Peyer's patch (tissue), 4 donors: ENCODE measurements around the gene SLC25A23. TPM values are rescaled to one million over a fixed set of nuclear protein-coding genes. Genes with fewer than 3 reads are reported as not detected.
A peak's percentile ranks its signal among the peaks of the same experiment; 100 is the strongest.
"Not testable (repeated sequence)": the region's sequence is repeated elsewhere in the genome, so short reads cannot be mapped to it uniquely, and the experiment has no call there.

Experiments
- DNase-seq, 3 donors: peaks; one replicate each; pipeline ENCODE4 v3.0.0-alpha.2; 2017 to 2019
- H3K27ac ChIP-seq, 4 donors: fragments of 200-600 bp; sonication (generic); one replicate each; pipeline ENCODE4 v1.5.1; 2016 to 2019
- H3K27me3 ChIP-seq, 2 donors: fragments of 200-600 bp; sonication (generic); one replicate each; pipeline ENCODE4 v1.5.1; 2019
- H3K36me3 ChIP-seq, 3 donors: fragments of 200-600 bp; sonication (generic); one replicate each; pipeline ENCODE4 v1.5.1; 2016 to 2019
- H3K4me1 ChIP-seq, 4 donors: fragments of 200-600 bp; sonication (generic); one replicate each; pipeline ENCODE4 v1.5.1; 2016 to 2019
- H3K4me3 ChIP-seq, 4 donors: fragments of 200-600 bp; sonication (generic); 1 replicate in 3 of 4; 2 replicates in 1 of 4; pipeline ENCODE4 v1.5.1; 2016 to 2019; ENCODE audit warnings: mild to moderate bottlenecking in 1 of 4
- H3K9me3 ChIP-seq, 4 donors: fragments of 200-600 bp; sonication (generic); one replicate each; pipeline ENCODE4 v1.5.1; 2016 to 2019; ENCODE audit warnings: mild to moderate bottlenecking in 1 of 4
- CTCF ChIP-seq, 6 experiments: fragments of 450-650 bp in 4 of 6; fragments of 200-600 bp in 2 of 6; sonication (generic) in 1 of 6; IDR thresholded peaks; one replicate each; pipeline ENCODE4 v1.5.1; 2017 to 2019; ENCODE audit warnings: antibody characterized with exemption in 6 of 6, mild to moderate bottlenecking in 3 of 6, moderate library complexity in 1 of 6
- POLR2A ChIP-seq, 2 donors: fragments of 450-650 bp; IDR thresholded peaks; one replicate each; pipeline ENCODE4 v1.5.1; 2017; ENCODE audit warnings: antibody characterized with exemption in 2 of 2, mild to moderate bottlenecking in 2 of 2, moderate library complexity in 2 of 2
- total RNA-seq, 4 donors: library from RNA; depleted of rRNA; stranded (reverse); fragments of >200 nt; gene quantifications; one replicate each; pipeline ENCODE4 v1.1.0, GENCODE V29; 2016

SLC25A23 gene
- total RNA-seq, 4 donors from 2014 or later, result 69.3 to 209 (median 122) TPM

GRCh38 chr19:6406401-6406800, 53.2 kb downstream of the SLC25A23 start:
- H3K27ac ChIP-seq, result no peak overlapping the region
- H3K4me1 ChIP-seq, result peaks cover 0 to 23% (median 2%) of the 10 kb centered on the region in 4 donors
- TF ChIP-seq CTCF (IDR thresholded peaks at IDR 0.05), result no peak
- no peak for TF ChIP-seq POLR2A (IDR thresholded peaks at IDR 0.05)
- H3K27me3 ChIP-seq, result no peaks in the 10 kb centered on the region
- H3K9me3 ChIP-seq, result no peaks in the 10 kb centered on the region
- DNase-seq, result no peak
- no peaks in the 10 kb centered on the region for H3K36me3 ChIP-seq
- H3K4me3 ChIP-seq, result no peak overlapping the region

- Histone ChIP-seq H3K9me3 (no peaks in the 10 kb centered on the region), H3K4me3 (peak overlapping the region in 2 of 4 donors; percentile 32 to 36), H3K36me3 (no peaks in the 10 kb centered on the region), H3K27me3 (no peaks in the 10 kb centered on the region), H3K4me1 (peaks cover 0 to 23% (median 2%) of the 10 kb centered on the region in 4 donors), H3K27ac (peak overlapping the region in 3 of 4 donors; percentile 63 to 89 (median 83))
- no peak for TF ChIP-seq CTCF (IDR thresholded peaks at IDR 0.05)
- TF ChIP-seq POLR2A (IDR thresholded peaks at IDR 0.05), result peak in 1 of 2 donors; percentile 37
- peak in 2 of 3 donors; percentile 86 to 90 for DNase-seq
These were observed 56.6 kb downstream of the SLC25A23 start for GRCh38 chr19:6402837-6403608.

- DNase-seq, result peak in 1 of 3 donors; percentile 64
- peaks cover 0 to 23% (median 2%) of the 10 kb centered on the region in 4 donors for H3K4me1 ChIP-seq
- H3K36me3 ChIP-seq, result no peaks in the 10 kb centered on the region
- TF ChIP-seq POLR2A (IDR thresholded peaks at IDR 0.05) (no peak), CTCF (IDR thresholded peaks at IDR 0.05) (no peak)
- peak overlapping the region in 3 of 4 donors; percentile 63 to 89 (median 83) for H3K27ac ChIP-seq
- H3K4me3 ChIP-seq, result peak overlapping the region in 2 of 4 donors; percentile 32 to 36
- H3K27me3 ChIP-seq, result no peaks in the 10 kb centered on the region
- H3K9me3 ChIP-seq, result no peaks in the 10 kb centered on the region
These were observed 57.5 kb downstream of the SLC25A23 start for GRCh38 chr19:6402058-6402457.

GRCh38 chr19:6400062-6400944, 59.3 kb downstream of the SLC25A23 start:
- H3K4me3 ChIP-seq, H3K9me3 ChIP-seq, H3K27me3 ChIP-seq: not testable (repeated sequence)

GRCh38 chr19:6396305-6396704, 63.3 kb downstream of the SLC25A23 start:
- Histone ChIP-seq H3K4me1 (peaks cover 0 to 13% (median 7%) of the 10 kb centered on the region in 4 donors), H3K27me3 (no peaks in the 10 kb centered on the region), H3K4me3 (no peak overlapping the region), H3K27ac (no peak overlapping the region), H3K36me3 (no peaks in the 10 kb centered on the region), H3K9me3 (no peaks in the 10 kb centered on the region)
- no peak for TF ChIP-seq POLR2A (IDR thresholded peaks at IDR 0.05)
- TF ChIP-seq CTCF (IDR thresholded peaks at IDR 0.05), result no peak
- no peak for DNase-seq

More at GRCh38 chr19:6400062-6400944, 59.3 kb downstream of the SLC25A23 start:
- DNase-seq, H3K36me3 ChIP-seq, H3K27ac ChIP-seq: not testable (repeated sequence)
- H3K4me1 ChIP-seq, result peaks cover 0 to 23% (median 2%) of the 10 kb centered on the region in 4 donors
